Measurements from ENCODE around the gene TEP1. TPM values are rescaled to one million over a fixed set of nuclear protein-coding genes. Genes with fewer than 3 reads are reported as not detected.

Gene TEP1
- total RNA-seq, 1 experiment from 2014 or later, result 18.8 TPM

- intact Hi-C loops (cut with micrococcal nuclease; ENCODE audit: unreplicated experiment), result no loop called here
- H3K36me3 Mint-ChIP-seq (ENCODE audit: insufficient read depth, unreplicated experiment), result no peaks in the 10 kb centered on the region
- peak overlapping the region; percentile 6 for H3K27ac Mint-ChIP-seq (ENCODE audit: unreplicated experiment)
- BruUV-seq (replicated peaks), result no TSS peak
- TF ChIP-seq CTCF (IDR thresholded peaks at IDR 0.05; ENCODE audit: insufficient read depth in 1 of 2, low read depth in 1 of 2, low read length in 1 of 2, severe bottlenecking in 1 of 2, unreplicated experiment in 1 of 2), result no peak
- Histone ChIP-seq H3K27me3 (replicated peaks; ENCODE audit: control insufficient read depth, insufficient read depth, low read length) (no peaks in the 10 kb centered on the region), H3K9me3 (no peaks in the 10 kb centered on the region), H3K4me1 (peaks cover 22% of the 10 kb centered on the region), H3K4me3 (ENCODE audit: low read depth, low read length) (no peak overlapping the region), H3K36me3 (ENCODE audit: control insufficient read depth, insufficient read depth, low read length) (no peaks in the 10 kb centered on the region)
- peaks cover 23% of the 10 kb centered on the region for H3K4me1 Mint-ChIP-seq (ENCODE audit: low read depth, unreplicated experiment)
- H3K27me3 Mint-ChIP-seq (ENCODE audit: insufficient read depth, unreplicated experiment), result no peaks in the 10 kb centered on the region
- CTCF ChIA-PET, result no interaction called here
- no peaks in the 10 kb centered on the region for H3K9me3 Mint-ChIP-seq (ENCODE audit: unreplicated experiment)
- POLR2A ChIA-PET, result interaction anchor here (0.5 kb wide), 1 partner anchor 546 kb away, joined by 5 read pairs; no protein-coding TSS in a partner anchor
- H3K4me3 Mint-ChIP-seq (ENCODE audit: unreplicated experiment), result no peak overlapping the region
- DNase-seq, result no peak
Measured at GRCh38 chr14:20428802-20429201, 15.5 kb upstream of the TEP1 start.

- TF ChIP-seq CTCF (IDR thresholded peaks at IDR 0.05; ENCODE audit: insufficient read depth in 1 of 2, low read depth in 1 of 2, low read length in 1 of 2, severe bottlenecking in 1 of 2, unreplicated experiment in 1 of 2), result no peak
- BruUV-seq (replicated peaks), result no TSS peak
- no peak for DNase-seq
- Histone ChIP-seq H3K4me3 (ENCODE audit: low read depth, low read length) (peak overlapping the region; percentile 2; the same call in 1 of the 2 replicates), H3K36me3 (ENCODE audit: control insufficient read depth, insufficient read depth, low read length) (no peaks in the 10 kb centered on the region), H3K27me3 (replicated peaks; ENCODE audit: control insufficient read depth, insufficient read depth, low read length) (no peaks in the 10 kb centered on the region), H3K9me3 (no peaks in the 10 kb centered on the region), H3K4me1 (peaks cover 22% of the 10 kb centered on the region)
- Mint-ChIP-seq H3K27me3 (ENCODE audit: insufficient read depth, unreplicated experiment) (no peaks in the 10 kb centered on the region), H3K27ac (ENCODE audit: unreplicated experiment) (peak overlapping the region; percentile 6), H3K9me3 (ENCODE audit: unreplicated experiment) (no peaks in the 10 kb centered on the region), H3K4me3 (ENCODE audit: unreplicated experiment) (no peak overlapping the region), H3K4me1 (ENCODE audit: low read depth, unreplicated experiment) (peaks cover 23% of the 10 kb centered on the region), H3K36me3 (ENCODE audit: insufficient read depth, unreplicated experiment) (no peaks in the 10 kb centered on the region)
- intact Hi-C loops (cut with micrococcal nuclease; ENCODE audit: unreplicated experiment), result no loop called here
- CTCF ChIA-PET, result no interaction called here
- POLR2A ChIA-PET, result no interaction called here
Measured at GRCh38 chr14:20428010-20428365, 14.7 kb upstream of the TEP1 start.

GRCh38 chr14:20427231-20428009 lies 14.1 kb upstream of the TEP1 start:
- H3K9me3 Mint-ChIP-seq (ENCODE audit: unreplicated experiment), result no peaks in the 10 kb centered on the region
- no peak overlapping the region for H3K4me3 Mint-ChIP-seq (ENCODE audit: unreplicated experiment)
- CTCF ChIA-PET, result no interaction called here
- Histone ChIP-seq H3K36me3 (ENCODE audit: control insufficient read depth, insufficient read depth, low read length) (no peaks in the 10 kb centered on the region), H3K9me3 (no peaks in the 10 kb centered on the region), H3K4me1 (peaks cover 22% of the 10 kb centered on the region), H3K4me3 (ENCODE audit: low read depth, low read length) (peak overlapping the region; percentile 22), H3K27me3 (replicated peaks; ENCODE audit: control insufficient read depth, insufficient read depth, low read length) (no peaks in the 10 kb centered on the region)
- BruUV-seq (replicated peaks), result no TSS peak
- H3K27me3 Mint-ChIP-seq (ENCODE audit: insufficient read depth, unreplicated experiment), result no peaks in the 10 kb centered on the region
- DNase-seq, result no peak
- peak overlapping the region; percentile 6 for H3K27ac Mint-ChIP-seq (ENCODE audit: unreplicated experiment)
- POLR2A ChIA-PET, result no interaction called here
- no peak for TF ChIP-seq CTCF (IDR thresholded peaks at IDR 0.05; ENCODE audit: insufficient read depth in 1 of 2, low read depth in 1 of 2, low read length in 1 of 2, severe bottlenecking in 1 of 2, unreplicated experiment in 1 of 2)
- intact Hi-C loops (cut with micrococcal nuclease; ENCODE audit: unreplicated experiment), result no loop called here
- H3K36me3 Mint-ChIP-seq (ENCODE audit: insufficient read depth, unreplicated experiment), result no peaks in the 10 kb centered on the region
- peaks cover 23% of the 10 kb centered on the region for H3K4me1 Mint-ChIP-seq (ENCODE audit: low read depth, unreplicated experiment)
